Central memory CD4-positive, alpha-beta T cell (primary cell): Measurements from ENCODE around the gene BEST3.

ENCODE experiments used
- DNase-seq: peaks from one replicate; pipeline ENCODE4 v3.0.0; 2022
- total RNA-seq, 3 experiments: gene quantifications; one replicate each; lab custom pipeline; 2026; lab: John Stamatoyannopoulos, UW

BEST3 gene
- 0 reads per million in 3 experiments for total RNA-seq

GRCh38 chr12:69698769-69699540 lies at the start of gene BEST3:
Gene BEST3 (minus strand): TSS chr12:69699303. CDS start chr12:69697798, 1,505 bp downstream.
- no peak for DNase-seq

DNA sequence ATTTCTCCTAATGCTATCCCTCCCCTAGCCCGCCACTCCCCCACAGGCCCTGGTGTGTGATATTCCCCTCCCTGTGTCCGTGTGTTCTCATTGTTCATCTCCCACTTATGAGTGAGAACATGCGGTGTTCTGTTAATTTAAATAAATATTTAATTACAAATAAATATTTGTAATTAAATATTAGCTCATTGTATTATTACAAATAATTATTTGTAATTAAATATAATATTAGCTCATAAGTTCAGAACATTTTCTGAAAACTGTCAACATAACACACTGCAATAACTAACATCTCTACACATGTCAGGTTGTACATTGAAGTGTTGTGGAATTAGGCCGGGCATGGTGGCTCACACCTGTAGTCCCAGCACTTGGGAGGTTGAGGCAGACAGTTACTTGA lies 45.0 kb upstream of the BEST3 start:
- DNase-seq, result no peak

GRCh38 chr12:69739287-69740191 lies 40.4 kb upstream of the BEST3 start:
- DNase-seq, result peak; percentile 71

- DNase-seq, result peak; percentile 88
Observed at GRCh38 chr12:69738351-69739286, 39.5 kb upstream of the BEST3 start, which contains the start of gene RAB3IP. Gene RAB3IP (plus strand): TSS chr12:69738860. CDS start chr12:69755409, 16,549 bp downstream.

GRCh38 chr12:69733638-69734037 lies 34.5 kb upstream of the BEST3 start:
- DNase-seq, result no peak

GRCh38 chr12:69732088-69732487 lies 33.0 kb upstream of the BEST3 start:
- no peak for DNase-seq

DNA sequence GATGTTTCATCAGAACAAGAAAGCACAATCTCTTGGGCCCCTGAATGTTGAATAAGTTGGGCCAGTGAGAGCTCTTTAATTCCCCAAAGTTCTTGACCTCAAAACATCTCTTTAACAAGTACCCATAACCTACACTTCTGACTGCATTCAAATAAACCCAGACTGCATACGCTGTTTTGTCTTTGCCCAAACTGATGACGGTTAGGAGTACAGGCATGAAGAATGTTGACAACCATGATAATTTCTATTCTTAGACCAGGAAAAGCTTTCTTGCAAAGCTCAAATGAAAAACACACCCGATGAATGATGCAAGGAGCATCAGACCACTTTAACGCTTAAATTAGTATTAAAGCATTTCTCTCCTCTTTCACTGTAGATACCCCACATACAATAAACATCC lies 27.8 kb upstream of the BEST3 start:
- DNase-seq, result no peak

GRCh38 chr12:69720750-69721149 lies 21.6 kb upstream of the BEST3 start:
- no peak for DNase-seq

DNA sequence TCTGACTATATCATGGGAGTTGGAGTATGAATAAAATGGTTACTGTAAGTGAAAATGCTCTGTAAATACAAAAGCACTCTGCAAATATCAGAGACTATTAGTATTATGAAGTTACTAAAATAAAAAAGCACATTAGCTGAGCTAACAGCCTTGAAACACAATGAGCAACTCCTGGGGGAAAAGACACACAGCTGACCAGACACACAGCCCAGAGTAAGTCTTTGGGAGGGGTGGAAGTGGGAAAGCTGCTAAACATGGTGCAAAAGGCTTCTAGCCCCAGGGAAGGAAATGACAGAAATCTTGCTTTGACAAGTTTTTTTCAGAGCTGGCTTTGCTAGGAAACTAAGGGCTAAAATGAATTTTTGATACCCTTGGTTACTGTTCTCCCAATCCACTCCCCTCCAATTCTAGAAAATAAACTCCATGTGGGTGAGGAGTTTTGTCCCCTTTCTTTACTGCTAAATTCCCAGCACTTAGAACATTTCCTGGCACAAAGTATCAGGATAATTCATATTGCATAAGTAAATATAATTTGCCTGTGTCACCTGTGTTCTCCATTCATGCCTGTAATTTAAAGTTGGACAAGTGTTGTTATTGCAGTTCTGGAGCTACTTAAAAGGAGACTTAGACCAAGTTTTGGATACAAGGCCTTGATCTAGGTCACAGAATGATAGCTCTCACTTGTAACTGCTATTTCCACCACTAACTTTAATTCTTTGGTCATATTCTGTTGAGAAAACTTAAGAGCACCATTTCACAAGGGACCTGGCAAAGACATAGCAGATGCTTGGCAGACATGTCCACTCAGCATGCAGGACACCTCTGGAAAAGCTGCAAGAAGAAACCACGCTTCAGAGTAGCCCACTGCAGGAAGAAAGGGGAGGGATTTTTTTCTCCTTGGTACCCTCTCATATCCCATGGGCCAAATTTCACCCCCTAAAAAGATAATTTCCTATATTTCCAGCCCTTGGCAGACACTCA lies 20.5 kb upstream of the BEST3 start:
- DNase-seq, result no peak

GRCh38 chr12:69714542-69714941 lies 15.4 kb upstream of the BEST3 start:
- DNase-seq, result no peak

GRCh38 chr12:69712826-69713225 lies 13.7 kb upstream of the BEST3 start:
- no peak for DNase-seq

GRCh38 chr12:69708649-69709048 lies 9.5 kb upstream of the BEST3 start:
- no peak for DNase-seq

GRCh38 chr12:69704357-69704756 lies 5.3 kb upstream of the BEST3 start:
- DNase-seq, result no peak

GRCh38 chr12:69703146-69703642 lies 4.1 kb upstream of the BEST3 start:
- no peak for DNase-seq

GRCh38 chr12:69701826-69702225 lies 2.7 kb upstream of the BEST3 start:
- no peak for DNase-seq

GRCh38 chr12:69698054-69698453 lies 1.0 kb downstream of the BEST3 start:
- no peak for DNase-seq

DNA sequence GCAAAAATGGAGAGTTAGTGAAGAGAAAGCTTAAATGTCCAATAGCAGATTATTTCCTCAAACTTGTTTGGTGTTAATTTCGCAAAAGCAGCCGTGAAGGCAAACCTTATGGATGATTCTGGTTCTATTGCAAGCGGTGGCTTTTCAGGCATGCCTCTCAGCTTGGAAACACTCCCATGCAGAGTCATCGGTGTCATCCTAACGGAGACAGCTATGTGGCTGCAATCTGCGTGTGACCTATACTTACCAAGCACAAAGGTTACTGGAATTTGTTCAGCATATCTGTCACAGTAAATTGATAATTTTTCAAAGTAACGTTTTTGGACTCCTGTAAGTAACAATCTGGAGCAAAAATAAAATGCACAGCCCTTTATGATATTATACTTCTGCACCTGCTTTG lies 5.0 kb downstream of the BEST3 start:
- DNase-seq, result no peak

DNA sequence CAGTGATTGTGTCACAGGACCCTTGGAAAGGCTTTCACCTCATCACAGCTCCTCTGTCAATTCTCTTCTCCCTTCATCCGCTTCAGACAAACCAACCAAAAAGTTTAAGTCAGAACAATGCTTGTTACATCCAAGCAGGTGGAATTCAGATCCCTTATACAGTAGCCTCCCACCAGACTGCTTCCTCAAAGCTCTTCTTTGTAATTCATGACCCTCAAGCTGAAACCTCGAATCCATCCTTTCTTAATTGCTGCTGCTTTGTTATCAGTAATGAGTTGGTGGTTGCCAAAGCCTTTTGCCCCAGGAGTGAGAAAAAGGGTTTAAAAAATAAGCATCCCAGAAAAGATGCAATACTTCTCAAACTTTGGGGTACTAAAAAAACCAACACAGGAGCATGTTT lies 9.5 kb downstream of the BEST3 start:
- DNase-seq, result no peak

- DNase-seq, result no peak
Observed at GRCh38 chr12:69688471-69689427, 10.4 kb downstream of the BEST3 start.

DNA sequence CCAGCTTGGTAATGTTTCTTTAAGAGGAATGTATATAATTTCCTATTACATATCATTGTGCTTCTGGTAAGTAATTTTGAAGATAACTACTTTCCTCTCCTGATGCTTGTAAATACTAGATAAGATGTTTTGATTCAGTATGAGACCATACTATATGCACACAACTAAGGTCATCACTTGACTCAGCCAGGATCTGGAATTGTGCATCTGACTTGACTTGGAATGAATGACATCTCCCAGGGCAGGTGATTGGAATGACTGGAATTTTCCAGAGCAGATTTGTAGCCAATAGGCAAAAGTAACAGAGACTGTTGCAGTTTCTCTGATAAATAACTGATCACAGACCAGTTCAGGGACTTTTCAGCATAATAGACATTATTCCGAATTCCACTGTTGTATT lies 11.1 kb downstream of the BEST3 start:
- DNase-seq, result no peak
